RKO (cell line): ENCODE results near the gene UCN2.
A peak's percentile ranks its signal among the peaks of the same experiment; 100 is the strongest.

Experiments
- DNase-seq: peaks from one replicate; pipeline ENCODE4 v3.0.0-alpha.2; 2016; ENCODE audit warnings: low spot score

UCN2 gene, protein sequence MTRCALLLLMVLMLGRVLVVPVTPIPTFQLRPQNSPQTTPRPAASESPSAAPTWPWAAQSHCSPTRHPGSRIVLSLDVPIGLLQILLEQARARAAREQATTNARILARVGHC

DNA sequence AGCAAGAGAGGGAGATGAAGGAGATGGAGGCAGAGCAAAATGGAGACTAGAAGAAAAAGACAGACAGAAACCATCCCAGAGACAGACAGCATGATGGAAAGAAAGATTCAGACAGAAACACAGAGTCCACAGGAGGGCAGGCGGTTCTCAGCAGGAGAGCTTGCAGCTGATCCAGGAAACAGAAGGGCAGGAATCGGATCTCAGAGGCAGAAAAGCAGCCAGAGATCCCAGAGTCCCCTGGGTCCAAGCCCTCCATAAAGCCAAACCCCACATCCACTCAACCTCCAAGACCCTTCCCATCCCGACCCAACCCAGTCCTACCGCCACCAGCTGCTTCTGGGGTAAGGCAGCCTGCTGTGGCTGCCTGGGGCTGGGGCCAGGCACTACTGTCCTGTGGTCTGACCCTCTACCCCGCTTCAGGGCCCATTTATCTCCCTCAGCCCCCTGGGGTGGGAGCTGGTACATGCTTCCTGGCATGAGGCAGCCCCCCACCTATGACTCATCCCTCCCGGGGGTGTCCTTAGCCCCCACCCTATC, at the start of gene UCN2:
TSS of gene UCN2 (minus strand) at position 400 of the 537 bp plus-strand sequence. CDS start 657 bp downstream, outside the sequence.
- no peak for DNase-seq

DNA sequence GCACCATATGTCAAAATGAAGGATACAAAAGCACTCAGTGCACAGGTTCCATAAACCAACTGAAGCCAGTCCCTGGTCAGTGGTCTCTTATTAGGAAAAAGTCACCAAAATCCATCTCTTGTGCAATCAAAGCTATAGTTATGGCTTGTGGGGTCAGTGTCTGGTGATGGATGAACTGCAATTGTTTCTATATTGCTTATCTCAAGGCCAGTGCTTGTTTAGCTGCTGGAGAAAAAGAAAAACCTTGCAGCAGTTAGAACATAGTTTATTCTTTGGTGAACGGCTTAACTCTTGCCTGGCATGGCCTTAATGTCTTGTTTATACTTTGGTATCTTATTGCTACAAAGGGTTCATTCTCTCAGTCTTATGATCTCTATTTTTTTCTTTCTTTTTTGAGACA, 48.7 kb upstream of the UCN2 start:
- no peak for DNase-seq

DNA sequence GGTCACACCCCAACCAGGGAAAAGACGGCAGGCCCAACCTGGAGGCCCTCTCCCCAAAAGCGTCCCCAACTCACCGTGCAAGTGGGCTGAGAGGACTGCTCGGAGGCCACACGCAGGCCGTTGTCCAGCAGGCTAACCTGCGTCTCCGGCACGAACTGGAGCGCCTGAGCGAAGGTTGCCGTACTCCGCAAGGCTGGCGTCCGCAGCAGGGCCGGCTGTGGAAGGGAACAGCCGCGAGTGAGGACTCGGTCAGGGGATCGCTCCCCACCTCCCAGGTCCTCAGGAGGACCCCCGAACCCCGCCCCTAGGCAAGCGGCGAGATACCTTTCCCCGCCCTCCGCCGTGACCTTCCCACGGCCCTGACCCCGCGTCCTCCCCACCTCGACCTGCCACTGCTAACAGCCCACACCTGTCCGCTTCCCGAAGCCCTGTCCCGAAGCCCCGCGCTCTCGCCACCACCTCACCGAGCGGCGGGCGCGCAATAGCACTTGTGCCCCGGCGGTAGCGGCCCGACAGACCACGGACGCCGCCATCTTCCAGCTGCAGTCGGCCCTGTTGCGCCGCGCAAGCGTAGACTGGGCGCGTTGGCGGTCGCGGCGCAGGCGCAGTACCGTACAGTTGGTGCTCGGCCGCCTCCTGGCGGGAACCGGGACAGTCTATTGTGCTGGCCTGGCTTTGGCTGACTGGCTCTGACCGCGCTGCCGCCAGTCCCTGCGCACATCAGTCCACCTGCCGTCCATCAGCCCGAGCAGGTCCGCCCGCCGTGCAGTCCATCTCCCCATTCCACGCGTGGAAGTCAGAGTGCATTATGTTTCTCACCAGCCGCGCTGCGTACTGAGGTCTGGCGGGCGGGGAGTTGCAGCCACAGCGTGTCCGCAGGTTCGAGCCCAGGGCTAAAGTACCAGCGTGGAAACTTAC, 45.8 kb upstream of the UCN2 start, which contains the start of gene UQCRC1:
TSS of gene UQCRC1 (minus strand) at position 559 of the 918 bp plus-strand sequence. CDS start at position 533, 26 bp downstream.
- DNase-seq, result peak; percentile 94

DNA sequence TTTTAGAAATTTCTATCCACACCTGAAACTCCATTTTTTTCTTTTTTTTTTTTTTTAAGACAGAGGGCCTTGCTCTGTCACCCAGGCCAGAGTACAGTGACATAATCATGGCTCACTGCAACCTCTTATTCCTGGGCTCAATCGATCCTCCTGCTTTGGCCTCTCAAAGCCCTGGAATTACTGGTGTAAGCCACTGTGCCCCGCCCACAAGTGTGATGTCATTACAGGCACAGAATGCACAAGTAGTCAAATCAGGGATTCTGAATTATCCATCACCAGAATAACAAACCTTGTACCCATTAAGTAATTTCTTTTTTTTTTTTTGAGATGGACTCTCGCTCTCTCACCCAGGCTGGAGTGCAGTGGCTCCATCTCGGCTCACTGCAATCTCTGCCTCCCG, 43.9 kb upstream of the UCN2 start:
- DNase-seq, result peak; percentile 27

DNA sequence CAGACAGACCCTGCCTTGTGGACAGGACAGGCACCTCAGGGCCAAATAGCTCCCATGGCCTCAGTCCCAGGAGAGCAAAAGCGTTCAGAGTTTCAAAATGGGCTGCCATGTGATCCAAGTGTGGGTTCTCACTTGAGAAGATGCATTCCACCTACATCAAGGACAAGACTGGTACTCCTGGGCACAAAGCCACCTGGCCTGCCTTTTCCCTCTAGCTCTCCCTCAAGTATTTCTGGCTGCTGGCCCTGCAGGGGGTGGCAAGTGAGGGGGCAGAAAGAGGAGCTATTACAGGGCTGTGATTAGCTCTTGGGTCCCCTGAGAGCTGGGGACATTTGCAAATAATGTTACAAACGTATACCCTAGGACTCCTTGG, 38.0 kb upstream of the UCN2 start:
- DNase-seq, result no peak

DNA sequence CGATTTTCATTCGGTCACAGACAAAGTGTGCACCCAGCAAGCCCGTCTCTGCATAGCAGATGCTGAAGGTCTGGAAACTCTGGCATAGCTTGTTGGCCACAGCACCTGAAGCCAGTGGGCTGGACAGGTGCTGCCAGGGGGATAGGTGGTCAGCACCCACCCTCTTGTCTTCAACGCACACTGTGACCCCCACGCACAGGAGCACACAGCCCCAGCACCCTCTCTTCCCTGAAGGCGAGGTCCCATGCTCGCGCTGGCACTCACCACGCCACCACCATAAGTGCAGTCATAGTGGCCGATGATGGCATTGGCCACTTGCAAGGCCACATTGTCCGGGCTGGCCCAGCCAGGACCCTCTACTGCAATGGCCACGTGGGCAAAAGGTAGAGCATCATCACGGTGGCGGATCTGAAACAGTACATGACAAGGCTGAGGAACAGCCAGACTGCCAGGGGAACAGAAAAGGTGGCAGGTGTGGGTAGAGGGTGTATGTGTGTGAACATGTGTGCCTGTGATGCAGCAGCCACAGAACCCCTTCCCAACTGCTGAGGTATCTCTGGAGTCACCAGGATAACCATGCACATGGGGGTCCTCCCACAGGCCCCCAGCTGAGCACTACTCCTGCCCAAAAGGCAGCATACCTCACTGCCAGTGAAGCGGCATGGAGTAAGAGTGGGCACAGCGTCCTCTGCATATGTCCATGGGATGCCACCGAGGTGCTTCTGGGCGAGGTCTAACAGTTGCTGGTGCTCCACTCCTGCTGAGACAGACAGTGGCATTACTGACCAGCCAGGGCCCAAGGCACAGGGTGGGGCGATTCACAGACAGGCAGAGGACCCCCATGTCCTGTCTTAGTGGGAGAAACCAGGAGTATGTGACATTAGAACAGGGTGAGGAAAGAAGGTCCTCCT, 37.4 kb upstream of the UCN2 start:
- DNase-seq, result no peak

DNA sequence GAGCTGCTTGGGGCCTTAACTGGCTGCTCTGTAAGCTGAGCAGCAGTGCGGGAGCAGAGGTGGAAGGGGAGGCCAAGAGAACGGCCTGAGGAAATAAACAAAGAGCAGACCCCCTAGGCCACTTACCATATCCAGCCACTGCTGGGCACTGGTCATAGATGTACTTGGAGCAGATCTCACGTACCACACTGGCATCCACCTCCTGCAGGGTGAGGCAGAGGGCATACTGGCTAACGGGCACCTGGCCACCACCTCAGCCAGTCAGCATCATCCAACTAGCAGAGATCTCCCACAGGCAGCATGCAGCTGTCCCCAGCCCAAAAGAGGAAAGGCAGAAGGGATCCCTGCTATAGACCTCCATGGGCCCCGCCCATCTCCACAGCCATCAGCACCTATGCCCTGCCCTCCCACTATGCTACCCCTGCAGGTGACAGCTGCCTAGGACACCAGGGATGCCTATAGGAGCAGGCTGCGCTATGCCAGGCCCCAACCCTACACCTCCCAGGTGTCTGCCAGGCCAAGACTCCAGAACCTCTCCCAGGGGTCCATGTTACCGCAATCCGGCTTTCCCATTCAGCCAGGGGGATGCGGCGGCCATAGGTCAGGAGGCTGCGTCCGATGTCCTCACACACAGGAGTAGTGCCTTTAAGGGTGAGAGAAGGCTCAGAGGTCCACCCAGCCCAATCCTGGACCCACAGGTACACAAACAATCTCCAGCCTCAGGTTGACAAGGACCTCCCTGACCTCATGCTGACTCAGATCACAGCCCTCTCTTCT, 36.1 kb upstream of the UCN2 start:
- no peak for DNase-seq

DNA sequence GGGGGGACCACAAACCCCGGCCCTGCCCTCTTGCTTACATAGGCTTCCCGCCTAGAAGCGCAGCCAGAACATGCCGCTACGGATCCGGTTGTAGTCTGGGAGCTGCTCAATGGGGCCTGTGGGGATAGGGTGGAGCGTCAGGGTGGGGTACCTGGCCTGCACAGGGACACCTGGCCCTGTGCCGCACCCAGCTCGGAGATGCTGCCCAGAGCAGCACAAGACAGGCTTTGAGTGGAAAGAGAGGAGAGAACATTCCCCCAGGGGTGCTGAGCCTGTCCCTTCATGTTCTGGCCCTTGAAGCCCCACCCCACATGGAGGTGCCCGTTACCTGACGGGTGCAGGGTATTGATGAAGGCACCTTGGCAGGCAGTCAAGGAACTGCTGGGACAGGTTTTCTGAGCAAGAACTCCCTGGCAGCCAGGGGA, 35.5 kb upstream of the UCN2 start:
- DNase-seq, result no peak

DNA sequence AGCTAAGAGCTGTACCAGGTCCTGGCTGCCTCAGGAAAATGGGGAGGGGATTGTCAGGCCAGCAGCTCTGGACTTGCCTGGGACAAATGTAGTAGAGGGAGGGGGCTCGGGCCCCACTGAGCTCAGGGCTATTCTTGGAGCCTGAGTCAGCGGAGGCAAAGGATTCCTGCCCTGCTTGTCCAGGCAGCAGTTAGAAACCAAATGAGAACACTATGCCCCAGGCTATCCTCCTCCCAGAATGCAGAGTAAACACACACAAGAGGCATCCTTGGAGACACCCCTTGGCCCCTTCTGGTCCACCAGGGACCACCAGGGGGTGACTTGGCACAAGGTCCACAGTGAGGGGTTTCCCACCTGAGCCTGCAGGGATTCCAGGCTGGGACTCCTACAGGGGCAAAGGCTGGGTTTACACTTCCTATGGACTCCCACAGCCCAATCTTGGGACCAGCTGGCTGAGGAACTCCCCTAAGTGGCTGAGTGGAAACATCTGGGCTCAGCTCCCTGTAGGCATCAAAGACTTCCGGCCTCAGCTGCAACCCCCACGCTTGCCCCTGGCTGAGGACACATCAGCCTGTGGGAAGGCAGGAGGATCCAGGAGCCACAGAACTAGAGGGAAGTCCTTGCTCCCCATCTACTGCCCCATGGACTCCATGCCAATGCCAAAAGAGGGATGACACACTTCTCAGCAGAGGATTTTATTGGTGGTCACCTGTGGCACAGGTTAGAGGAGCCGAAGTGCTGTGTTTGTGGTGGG, 34.9 kb upstream of the UCN2 start:
- DNase-seq, result no peak

DNA sequence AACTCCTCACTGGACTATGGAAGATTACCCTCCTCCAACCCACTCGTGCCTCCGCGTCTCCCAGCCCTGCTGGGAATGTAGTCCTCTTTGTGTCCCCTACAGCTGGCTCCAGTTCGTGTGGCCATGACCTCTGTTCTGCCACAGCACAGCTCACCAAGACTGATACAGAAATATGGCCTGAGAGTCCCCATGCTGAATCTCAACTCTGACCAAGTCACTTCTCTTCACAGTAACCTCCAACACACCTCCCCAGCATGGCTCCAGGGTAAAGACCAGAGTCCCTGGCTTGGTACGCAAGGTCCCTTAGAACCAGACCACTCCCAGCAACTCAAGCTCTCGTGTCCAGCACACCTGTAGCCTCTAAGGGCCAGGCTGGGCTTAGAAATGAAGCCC, 33.8 kb upstream of the UCN2 start:
- DNase-seq, result no peak

DNA sequence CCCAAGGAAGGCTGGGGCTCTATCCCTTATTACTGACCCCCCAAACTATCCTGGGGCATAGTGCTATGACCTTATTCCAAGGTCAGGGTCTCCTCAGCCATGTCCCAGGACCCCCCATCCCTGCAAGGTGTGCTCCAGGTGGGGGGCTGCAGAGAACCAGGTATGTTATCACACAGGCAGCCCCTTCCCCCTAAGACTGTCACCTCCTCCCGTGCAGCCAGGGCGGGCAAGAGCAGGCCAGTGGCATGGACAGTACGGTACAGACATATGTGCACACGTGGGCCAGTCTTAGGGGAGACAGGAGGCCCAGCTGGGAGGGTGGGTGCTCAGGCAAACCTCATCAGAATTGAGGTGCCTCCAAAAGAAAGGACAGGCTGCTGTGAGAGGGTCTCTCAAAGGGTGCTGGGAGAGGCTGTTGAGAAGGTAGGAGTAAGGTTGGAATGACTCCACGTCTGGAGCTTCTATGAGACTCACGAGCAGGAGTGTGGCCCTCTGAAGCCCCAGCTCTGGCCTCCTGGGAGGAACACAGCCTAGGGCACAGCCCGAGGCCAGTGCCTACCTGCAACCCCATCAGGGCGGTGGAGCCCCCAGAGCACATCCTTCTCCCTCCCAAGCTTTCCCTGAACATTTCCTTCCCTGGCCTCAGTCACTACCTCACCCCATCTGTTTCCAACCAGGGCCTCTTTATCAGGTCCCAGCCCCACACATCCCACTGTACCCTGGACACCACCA, 33.3 kb upstream of the UCN2 start:
- no peak for DNase-seq

DNA sequence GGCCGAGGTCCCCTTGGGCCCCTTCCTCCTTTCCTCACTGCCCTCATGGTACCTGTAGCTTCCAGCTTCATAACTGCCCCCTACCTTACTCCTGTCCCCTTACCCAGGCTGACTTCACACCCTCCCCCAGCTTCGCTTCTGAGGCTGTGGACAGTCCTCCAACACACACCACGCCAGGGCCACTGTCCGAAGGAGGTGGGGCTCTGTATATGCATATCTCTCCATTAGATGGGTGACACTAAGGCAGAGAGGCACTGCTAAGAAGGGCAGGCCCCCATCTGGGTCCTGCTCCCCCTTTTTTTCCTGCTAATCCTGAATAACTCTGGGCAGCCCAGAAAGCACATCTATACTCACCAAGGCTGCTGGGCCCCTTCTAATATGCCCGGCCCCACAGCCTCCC, 32.6 kb upstream of the UCN2 start:
- no peak for DNase-seq

DNA sequence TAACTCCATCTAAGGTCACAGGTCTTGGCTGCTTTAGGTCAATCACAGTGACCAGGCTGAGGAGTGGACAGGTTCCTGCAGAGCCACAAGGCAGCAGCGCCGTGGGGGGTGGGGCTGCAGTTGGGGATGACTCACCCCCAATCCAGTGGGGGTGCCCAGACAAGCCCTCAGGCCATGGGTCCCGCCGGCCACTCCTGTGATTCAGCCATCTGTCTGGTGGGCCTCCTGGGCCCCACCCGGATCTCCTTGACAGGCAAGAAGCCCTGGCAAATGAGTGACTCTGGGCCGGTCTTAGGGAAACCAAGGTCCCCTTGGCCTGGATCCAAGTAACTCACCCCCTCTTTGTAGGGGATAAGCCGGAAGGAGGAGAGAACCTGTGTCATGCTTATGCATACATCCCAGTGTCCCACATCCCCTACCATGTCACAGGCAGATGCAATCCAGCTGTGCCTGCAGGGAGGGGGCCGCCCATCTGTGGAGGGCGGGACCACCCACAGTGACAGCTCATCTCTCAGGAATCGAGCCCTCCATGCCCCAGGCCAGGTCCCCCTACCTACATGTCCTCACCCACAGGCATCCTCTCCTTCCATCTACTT, 32.0 kb upstream of the UCN2 start:
- peak; percentile 84 for DNase-seq

DNA sequence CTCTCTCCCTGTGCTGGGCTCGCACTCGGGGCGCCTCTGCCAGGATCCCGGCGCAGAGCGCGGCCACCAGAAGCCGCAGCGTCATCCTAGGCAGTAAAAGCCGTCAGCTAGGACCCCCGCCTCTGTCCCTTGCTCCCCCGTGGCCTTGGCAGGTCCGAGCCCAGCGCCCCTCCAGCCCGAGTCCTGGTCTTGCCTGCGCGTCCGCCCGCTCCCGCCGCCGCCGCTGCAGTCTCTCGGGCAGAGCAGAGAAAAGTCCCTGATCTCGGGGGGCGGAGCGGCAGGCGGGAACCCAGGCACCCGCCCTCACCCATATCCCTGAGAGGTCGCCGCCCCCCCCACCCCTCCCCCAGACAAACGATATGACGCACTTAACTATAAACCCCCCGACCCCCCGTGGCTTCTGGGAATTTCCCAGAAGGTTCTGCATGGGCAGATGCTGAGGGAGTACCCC, 31.5 kb upstream of the UCN2 start, which contains the start of gene COL7A1:
TSS of gene COL7A1 (minus strand) at position 255 of the 451 bp plus-strand sequence. CDS start at position 85, 170 bp downstream.
- no peak for DNase-seq

DNA sequence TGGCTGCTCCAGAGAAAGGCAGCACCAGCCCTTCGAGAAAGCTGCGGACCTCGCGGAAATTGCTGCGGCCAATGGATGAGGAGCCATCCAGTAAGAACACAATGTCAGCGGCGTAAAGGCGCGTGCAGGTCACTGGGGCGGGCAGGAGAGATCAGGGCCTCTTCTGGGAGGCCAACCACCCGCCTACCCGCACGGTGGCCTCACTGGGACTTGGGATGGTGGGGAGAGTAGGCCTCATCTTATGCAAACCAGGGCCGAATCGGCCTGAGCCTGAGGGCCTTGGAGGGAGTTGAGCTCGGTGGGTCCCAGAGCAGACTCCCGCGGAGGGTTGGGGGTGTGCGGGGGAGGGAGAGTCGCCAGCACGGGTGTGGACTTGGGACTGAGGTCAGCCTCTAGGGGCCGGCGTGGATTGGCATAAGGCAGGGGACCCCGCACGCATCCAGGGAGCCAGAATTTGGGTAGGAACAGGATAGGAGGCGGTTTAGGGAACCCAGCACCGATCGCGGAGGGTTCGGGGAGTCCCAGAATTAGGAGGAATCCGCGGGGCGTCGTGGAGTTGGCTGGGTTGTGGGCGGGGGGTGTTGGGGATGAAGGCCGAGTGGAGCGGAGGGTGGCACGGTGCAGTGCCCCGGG, 31.0 kb upstream of the UCN2 start:
- DNase-seq, result no peak

DNA sequence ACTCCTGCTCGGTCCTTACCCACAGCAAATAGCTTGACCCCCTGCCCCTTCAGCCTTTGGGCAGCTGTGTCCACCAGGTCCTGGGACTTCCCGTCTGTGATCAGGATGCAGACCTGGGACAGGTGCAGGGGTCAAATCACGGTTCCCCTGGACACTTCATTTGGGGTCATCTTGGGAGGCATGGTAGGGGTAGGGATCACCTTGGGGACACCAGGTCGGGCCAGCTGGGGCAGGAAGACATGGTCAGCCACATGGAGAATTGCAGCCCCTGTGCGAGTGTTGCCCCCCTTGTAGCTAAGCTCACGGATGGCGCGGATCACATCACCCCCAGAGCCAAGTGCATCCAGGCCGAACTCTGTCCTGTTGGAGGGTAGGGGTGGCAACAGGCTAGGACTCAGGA, 29.8 kb upstream of the UCN2 start:
- no peak for DNase-seq

DNA sequence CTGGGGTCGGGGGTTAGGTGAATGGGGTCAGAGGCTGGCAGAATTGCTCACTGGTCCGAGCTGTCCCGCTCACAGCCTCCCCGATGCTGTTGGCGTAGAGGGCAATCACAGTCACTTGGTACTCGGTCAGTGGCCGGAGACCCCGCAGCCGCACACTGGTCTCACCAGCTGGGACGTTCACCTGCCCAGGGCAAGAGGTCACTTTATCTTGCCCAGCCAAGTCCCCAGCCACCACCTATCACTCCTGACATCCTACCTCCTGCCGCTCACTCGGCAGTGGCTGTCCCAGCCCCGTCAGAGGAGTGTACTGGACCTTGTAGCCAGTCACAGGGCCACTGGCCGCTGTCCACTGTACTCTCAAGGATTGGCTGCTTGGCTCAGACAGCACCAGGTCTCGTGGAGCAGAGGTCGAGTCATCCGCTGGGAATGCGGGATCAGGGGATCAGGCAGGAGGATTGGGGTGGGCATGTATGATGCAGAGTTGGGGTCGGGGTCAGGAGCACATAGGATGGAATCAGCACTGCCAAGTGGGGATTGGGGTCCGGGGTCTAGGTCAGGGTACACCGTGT, 29.0 kb upstream of the UCN2 start:
- peak; percentile 14 for DNase-seq

DNA sequence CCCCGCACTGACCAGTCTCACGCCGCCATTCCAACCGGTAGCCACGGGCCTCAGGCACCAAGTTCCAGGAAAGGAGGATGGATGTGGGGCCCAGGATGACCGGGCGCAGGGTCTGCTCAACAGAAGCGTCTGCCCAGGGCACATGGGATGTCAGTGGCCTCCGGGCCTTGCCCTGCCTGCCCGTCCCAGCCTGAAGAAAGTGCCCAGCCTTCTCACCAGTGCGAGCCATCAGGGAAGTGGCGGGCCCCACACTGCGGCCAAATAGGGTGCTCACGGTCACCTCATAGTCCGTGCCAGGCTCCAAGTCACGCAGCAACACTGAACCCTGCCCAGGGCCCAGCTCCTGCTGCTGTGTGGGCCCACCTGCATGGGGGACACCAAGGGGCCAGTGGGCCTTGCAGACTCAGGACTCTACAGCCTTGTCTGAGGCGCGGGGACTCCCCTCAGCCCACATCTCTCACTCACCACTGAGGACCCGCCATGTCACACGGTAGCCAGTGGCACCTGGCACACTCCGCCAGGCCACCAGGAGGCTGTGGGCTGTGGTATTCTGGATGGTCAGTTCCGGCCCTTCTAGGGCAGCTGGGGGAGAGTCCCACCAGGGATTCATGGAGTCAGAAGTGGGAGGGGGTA, 28.4 kb upstream of the UCN2 start:
- no peak for DNase-seq
